Stimulated activated CD4-positive, alpha-beta T cell treated with anti-CD3 and anti-CD28 coated beads, Interleukin-4, amount 100 ng/mL, for 24 hours (primary cell): ENCODE results near the gene ACAD11.
"Not testable (repeated sequence)": the region's sequence is repeated elsewhere in the genome, so short reads cannot be mapped to it uniquely, and the experiment has no call there.

Source experiments
- DNase-seq: peaks from one replicate; pipeline ENCODE4 v3.0.0-alpha.2; 2020

The ACAD11 gene

DNA sequence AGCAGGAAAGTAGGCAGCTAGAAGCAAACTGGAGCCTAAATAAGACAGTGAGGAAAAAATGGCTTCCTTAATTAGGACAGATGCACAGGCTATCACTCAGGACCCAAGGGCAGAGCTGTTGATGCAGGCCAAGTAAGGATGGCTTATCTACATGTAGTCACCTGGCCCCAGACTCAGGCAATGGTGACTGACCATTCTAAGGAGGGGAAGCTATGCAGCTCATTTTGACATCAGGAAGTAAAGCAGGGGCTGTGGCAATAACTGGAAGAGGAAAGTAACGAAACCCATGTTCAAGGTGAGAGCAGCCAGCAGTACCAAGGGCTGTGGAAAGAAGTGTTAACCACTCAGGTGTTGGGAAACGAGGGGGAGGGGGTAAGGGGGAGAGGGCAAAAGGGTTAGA lies 16.2 kb downstream of the ACAD11 start:
- no peak for DNase-seq

- no peak for DNase-seq
Measured at GRCh38 chr3:132642539-132642847, 17.1 kb downstream of the ACAD11 start.

DNA sequence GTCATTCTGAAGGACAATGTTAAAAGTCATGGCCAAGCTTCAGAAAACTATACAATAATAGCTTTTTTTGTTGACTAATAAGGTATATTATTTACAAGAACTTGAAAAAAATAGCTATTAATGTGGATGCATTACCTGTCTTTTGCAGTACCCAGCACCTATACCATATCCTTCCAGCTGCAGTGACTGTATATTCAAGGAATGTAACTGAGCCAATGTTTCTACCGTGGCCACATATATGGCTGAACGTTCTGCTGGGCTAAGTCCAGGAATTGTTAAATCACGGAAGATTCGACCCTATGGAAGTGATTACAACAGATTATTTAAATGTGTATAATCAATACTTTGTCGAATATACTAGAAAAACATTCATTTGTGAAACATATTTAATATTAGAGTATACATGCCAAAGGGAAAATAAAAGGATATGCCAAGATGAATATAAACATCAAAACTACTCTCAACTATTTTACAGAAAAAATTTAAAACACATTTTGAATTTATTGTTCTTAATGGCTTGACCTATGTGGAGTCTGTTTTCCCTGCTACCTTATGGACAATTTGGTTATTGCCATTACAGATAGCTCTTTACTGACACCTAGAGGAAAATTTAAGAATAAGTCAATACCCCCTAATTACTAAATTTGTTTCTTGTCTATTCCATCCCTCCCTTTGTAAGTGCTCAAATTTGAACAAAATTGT lies 17.6 kb downstream of the ACAD11 start:
- no peak for DNase-seq

DNA sequence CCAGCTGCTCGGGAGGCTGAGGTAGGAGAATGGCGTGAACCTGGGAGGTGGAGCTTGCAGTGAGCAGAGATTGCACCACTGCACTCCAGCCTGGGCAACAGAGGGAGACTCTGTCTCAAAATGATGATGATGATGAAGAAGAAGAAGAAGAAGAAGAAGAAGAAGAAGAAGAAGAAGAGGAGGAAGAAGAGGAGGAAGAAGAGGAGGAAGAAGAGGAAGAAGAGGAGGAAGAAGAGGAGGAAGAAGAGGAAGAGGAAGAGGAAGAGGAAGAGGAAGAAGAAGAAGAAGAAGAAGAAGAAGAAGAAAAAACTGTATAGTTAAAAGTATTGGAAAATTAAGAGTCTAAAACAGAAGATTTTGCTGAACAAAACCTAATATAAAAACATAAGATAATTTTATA lies 18.2 kb downstream of the ACAD11 start:
- DNase-seq = not testable (repeated sequence)

- DNase-seq = no peak
Measured at GRCh38 chr3:132638706-132639105, 20.9 kb downstream of the ACAD11 start.

DNA sequence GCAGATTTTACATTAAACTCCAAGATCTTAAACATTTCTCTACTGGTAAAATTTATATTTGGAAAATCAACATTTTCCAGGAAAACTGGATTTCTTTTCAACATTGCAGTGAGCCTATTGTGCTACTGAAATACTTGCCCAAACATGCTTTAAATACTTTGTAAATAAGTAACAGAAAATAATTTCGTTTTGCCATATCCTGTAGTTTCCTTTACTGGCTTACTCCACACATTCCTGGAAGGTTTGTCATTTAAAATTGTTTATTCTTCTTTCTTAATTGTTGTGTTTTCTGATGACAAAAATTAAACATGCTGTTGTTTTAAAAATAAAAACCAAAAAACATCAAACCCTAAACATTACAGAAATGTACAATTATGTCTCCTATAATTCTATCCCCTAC lies 22.0 kb downstream of the ACAD11 start:
- DNase-seq = no peak

DNA sequence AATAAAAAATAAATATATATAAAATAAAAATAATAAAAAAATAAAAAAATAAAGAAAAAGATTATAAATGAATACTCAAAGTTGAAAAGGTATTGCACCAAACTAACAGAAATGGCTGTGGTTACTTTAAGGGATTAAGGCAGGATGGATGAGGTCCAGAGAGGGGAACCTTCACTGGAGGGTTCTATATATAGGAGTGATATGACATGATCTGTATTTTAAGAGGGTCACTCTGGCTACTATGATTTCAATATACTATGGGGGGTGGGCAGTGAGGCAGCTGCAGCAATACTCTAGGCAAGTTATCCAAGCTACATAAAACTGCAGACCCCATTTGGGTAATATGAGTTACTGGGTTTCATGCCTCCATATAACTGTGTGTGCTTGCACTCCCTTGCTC lies 24.6 kb downstream of the ACAD11 start:
- DNase-seq = no peak

GRCh38 chr3:132630612-132631011 lies 29.0 kb downstream of the ACAD11 start:
- no peak for DNase-seq

- DNase-seq = no peak
Measured at GRCh38 chr3:132629928-132630327, 29.7 kb downstream of the ACAD11 start.

- DNase-seq = no peak
Measured at GRCh38 chr3:132628157-132628556, 31.5 kb downstream of the ACAD11 start.

DNA sequence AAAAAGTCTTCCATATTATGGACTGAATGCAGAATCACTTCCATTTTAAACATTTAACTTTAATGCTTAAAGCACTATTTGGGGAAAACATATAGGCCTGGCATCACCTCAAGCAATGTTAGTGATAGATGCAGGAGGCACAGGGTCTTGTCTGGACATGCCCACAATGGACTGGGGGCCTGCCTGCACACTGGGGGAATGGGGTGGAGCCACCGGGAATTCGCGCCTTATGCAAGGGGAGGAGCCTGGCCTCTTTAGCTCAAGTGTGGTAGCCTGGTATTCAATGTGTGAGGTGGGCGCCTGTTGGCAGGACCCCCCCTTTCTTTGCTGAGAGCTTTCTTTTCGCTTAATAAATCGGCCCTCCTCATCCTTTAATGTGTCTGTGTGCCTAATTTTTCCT lies 32.7 kb downstream of the ACAD11 start:
- DNase-seq = no peak

DNA sequence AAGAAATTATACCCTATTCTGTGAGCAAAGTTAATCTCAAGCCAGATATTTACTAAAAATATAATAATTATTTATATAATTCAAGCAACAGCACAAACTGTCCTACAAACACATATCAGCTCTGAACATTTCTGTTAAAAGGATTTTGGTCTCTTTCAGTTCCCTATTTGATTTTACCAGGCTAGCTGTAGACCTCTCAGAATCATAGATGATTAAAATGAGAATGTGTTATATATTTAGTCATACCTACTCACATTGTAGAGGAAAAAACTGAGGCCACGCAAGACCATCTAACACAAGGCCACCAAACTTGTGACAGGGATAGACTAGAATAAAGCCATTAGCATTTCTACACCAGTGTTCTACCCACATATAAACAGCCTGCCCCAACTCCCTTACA lies 34.0 kb downstream of the ACAD11 start:
- no peak for DNase-seq

GRCh38 chr3:132624790-132625189 lies 34.8 kb downstream of the ACAD11 start:
- DNase-seq = no peak

DNA sequence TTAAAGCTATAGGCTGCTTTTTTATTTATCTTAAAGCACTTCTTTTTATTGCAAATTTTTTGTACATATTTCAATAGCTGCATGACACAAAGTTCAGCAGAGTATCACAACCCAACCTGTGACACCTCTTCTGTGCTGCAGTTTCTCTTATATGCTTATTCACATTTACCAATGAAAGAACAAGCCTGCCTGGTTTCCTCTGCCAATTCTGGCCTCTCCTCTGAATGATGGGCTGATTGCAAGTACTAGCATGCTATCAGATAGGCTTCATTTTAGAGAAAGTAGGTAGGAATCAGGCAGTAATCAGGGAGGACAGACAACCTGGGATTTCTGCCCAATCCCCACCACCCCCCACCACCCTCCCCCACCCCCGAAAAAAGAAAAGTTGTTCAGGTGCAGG lies 36.0 kb downstream of the ACAD11 start:
- no peak for DNase-seq

DNA sequence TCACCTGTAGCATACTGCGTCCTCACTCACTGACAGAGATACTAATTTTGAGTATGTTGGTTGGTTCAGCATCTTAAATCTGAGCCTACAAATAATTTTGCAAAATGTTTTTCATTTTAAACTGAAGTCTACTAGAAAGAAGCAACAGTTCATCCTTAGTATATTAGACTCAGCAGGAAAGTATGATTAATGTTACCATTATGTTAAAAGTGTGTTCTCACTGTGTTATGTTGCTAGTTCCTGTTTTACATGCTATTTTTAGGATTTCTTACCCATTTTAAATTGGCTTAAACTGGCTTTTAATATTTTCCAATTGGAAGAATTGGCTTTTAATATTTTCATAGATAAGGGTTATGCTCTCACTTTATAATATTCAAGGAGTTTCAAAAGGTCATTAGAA lies 36.8 kb downstream of the ACAD11 start:
- DNase-seq = no peak

DNA sequence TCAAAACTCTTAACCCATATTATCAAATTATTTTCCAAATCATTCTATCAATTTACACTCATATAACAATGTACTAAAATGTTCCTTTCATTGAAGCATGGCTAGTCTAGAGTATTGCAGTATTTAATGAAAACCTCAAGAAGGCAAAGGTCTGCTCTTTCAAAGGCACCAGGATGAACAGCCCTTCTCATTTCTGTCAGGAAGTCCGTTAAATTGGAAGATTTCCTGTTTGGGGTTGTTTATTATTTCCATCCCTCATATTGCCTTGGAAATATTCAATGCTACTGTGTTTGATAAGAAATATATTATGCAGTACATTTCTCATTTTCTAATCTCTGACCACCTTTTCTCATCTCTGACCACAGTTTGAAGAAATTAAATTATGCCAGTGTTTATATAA lies 37.5 kb downstream of the ACAD11 start:
- no peak for DNase-seq

GRCh38 chr3:132616780-132617179 lies 42.8 kb downstream of the ACAD11 start:
- DNase-seq = no peak

DNA sequence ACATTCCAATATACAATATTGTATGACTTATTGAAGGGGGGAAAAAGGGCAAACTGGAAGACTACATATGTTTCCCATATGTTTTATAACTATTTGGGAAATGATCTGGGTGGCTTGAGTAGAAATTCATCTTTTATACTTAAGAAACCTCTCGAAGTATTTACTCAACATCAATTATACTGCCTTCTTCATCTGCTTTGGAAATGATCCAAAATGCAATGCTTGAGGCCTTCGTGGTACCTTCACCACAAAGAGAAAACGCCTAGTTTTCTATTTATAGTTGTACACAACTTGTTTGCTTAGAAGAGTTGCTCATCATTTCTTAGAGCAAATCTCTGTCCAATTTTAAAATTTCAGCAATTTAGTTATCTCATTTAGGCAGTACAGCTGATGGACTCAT lies 43.7 kb downstream of the ACAD11 start:
- no peak for DNase-seq

DNA sequence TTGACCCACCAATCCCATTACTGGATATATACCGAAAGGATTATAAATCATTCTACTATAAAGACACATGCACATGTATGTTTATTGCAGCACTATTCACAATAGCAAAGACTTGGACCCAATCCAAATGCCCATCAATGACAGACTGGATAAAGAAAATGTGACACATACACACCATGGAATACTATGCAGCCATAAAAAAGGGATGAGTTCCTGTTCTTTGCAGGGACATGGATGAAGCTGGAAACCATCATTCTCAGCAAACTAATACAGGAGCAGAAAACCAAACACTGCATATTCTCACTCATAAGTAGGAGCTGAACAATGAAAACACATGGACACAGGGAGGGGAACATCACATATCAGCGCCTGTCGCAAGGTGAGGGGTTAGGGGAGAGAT lies 44.3 kb downstream of the ACAD11 start:
- not testable (repeated sequence) for DNase-seq

- not testable (repeated sequence) for DNase-seq
Measured at GRCh38 chr3:132606620-132607019, 53.0 kb downstream of the ACAD11 start.

DNA sequence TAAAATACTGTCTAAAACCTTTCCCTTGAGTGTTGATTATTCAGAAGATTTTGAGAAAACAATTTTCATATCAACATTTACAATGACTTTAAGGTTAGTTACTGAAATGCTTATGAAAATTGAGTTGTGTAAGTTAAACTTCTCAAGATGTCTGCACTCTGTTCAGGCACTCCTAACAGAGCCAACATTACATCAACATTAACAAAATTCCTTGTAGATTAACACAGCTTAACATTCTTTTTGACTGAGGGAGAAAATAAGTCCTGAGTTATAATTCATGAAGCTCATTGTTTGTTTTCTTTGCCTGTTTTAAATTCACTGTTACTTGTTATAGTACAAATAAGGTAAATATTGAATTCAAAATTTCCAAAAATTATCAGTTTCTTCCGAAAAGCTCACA lies 53.5 kb downstream of the ACAD11 start:
- no peak for DNase-seq

- DNase-seq = no peak
Measured at GRCh38 chr3:132605374-132605792, 54.2 kb downstream of the ACAD11 start.

DNA sequence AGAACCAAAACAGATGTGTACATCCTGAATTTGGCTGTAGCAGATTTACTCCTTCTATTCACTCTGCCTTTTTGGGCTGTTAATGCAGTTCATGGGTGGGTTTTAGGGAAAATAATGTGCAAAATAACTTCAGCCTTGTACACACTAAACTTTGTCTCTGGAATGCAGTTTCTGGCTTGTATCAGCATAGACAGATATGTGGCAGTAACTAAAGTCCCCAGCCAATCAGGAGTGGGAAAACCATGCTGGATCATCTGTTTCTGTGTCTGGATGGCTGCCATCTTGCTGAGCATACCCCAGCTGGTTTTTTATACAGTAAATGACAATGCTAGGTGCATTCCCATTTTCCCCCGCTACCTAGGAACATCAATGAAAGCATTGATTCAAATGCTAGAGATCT lies 59.0 kb downstream of the ACAD11 start:
- not testable (repeated sequence) for DNase-seq

DNA sequence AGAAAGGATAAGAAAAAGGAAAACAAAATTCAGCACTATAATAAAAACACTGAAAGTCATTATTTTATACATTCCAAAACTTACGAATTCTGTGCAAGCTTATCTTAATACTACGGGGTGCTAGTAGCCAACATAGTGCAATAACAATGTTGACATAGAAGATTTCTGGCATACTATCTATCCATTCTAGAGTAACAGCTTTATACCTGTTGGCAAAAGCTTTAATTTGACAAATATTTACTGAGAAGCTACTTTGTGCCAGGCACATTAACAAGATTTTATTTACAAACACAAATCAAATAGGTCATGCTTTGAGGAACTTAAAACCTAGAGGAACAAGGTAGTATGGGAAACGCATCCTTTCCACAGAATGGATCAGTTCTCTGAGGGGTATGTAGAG lies 61.4 kb downstream of the ACAD11 start:
- DNase-seq = no peak

DNA sequence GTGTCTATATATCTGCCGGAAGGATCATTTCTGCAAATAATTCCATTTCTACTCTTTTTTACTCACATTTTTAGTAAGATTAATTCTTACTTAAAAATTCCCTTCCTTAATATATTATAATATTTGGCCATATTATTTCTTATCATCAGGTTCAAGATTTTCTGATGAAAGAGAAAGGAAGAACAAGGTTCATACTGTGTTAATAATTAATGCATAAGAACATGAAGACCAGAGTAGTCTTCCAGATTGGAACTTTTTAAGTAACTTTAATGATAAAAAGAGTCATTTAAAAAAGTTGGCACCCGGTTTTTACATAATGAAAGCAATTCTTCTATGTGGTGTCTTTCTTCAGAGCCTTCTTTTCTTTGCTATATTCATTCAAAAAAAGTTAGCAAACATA lies 61.9 kb downstream of the ACAD11 start:
- DNase-seq = no peak
